GM23338 (cell line): ENCODE results near the gene REG4. TPM values are rescaled to one million over a fixed set of nuclear protein-coding genes. Genes with fewer than 3 reads are reported as not detected.
"Not testable (repeated sequence)": the region's sequence is repeated elsewhere in the genome, so short reads cannot be mapped to it uniquely, and the experiment has no call there.

Experiments used
- ATAC-seq: fragments of 200-7000 bp; cut with Tn5 transposase; 3 replicates; pipeline ENCODE4 v1.9.1; 2020
- DNase-seq: peaks from one replicate; pipeline ENCODE4 v3.0.0-alpha.2; 2015; ENCODE audit warnings: low spot score
- H2AFZ ChIP-seq: fragments of 200-600 bp; sonication (generic); 2 replicates; pipeline ENCODE4 v1.8.0; 2016; ENCODE audit warnings: antibody characterized with exemption, mild to moderate bottlenecking, moderate library complexity
- H3F3A ChIP-seq: fragments of 200-600 bp; sonication (generic); replicated peaks from 2 replicates; pipeline ENCODE4 v1.8.0; 2017; ENCODE audit warnings: antibody characterized with exemption, mixed run types, low read depth
- H3K27ac ChIP-seq: fragments of 200-600 bp; sonication (generic); 2 replicates; pipeline ENCODE4 v1.6.1; 2016; ENCODE audit warnings: low read depth
- H3K27me3 ChIP-seq: fragments of 200-600 bp; sonication (generic); 2 replicates; pipeline ENCODE4 v1.8.0; 2016; ENCODE audit warnings: mild to moderate bottlenecking, mixed run types, moderate library complexity; ENCODE audit not compliant: insufficient read depth
- H3K36me3 ChIP-seq: fragments of 200-600 bp; sonication (generic); 2 replicates; pipeline ENCODE4 v1.8.0; 2016; ENCODE audit warnings: mild to moderate bottlenecking; ENCODE audit not compliant: insufficient read depth
- H3K4me1 ChIP-seq: fragments of 200-600 bp; sonication (generic); 2 replicates; pipeline ENCODE4 v1.8.0; 2016; ENCODE audit warnings: mild to moderate bottlenecking, moderate library complexity; ENCODE audit not compliant: insufficient read depth
- H3K4me2 ChIP-seq: fragments of 200-600 bp; sonication (generic); 2 replicates; pipeline ENCODE4 v1.7.1; 2017; ENCODE audit warnings: mixed run types
- H3K4me3 ChIP-seq: fragments of 200-600 bp; sonication (generic); 2 replicates; pipeline ENCODE4 v1.6.1; 2016; ENCODE audit warnings: mixed run types
- H3K79me2 ChIP-seq: fragments of 200-600 bp; sonication (generic); replicated peaks from 2 replicates; pipeline ENCODE4 v1.8.0; 2017; ENCODE audit warnings: mild to moderate bottlenecking; ENCODE audit not compliant: insufficient read depth
- H3K9me2 ChIP-seq: fragments of 200-600 bp; sonication (generic); 2 replicates; pipeline ENCODE4 v1.8.0; 2017; ENCODE audit not compliant: insufficient read depth
- H4K20me1 ChIP-seq: fragments of 200-600 bp; sonication (generic); replicated peaks from 2 replicates; pipeline ENCODE4 v1.8.0; 2017; ENCODE audit warnings: mild to moderate bottlenecking; ENCODE audit not compliant: insufficient read depth
- H3K27ac Mint-ChIP-seq: 2 replicates; pipeline ENCODE4 v1.8.0; 2020; ENCODE audit warnings: inconsistent platforms, mild to moderate bottlenecking, moderate library complexity, mixed read lengths
- H3K27me3 Mint-ChIP-seq: 3 replicates; pipeline ENCODE4 v1.8.0; 2022; ENCODE audit warnings: low read depth, mild to moderate bottlenecking, moderate library complexity, mixed read lengths, inconsistent platforms; ENCODE audit not compliant: insufficient read depth, poor library complexity
- H3K36me3 Mint-ChIP-seq: 3 replicates; pipeline ENCODE4 v1.8.0; 2021; ENCODE audit warnings: low read depth, mild to moderate bottlenecking, inconsistent platforms, moderate library complexity, mixed read lengths
- H3K4me1 Mint-ChIP-seq: 3 replicates; pipeline ENCODE4 v1.8.0; 2020; ENCODE audit warnings: mild to moderate bottlenecking, inconsistent platforms, mixed read lengths
- H3K4me3 Mint-ChIP-seq: 3 replicates; pipeline ENCODE4 v1.8.0; 2021; ENCODE audit warnings: moderate library complexity, mild to moderate bottlenecking, inconsistent platforms, mixed read lengths
- H3K9me3 Mint-ChIP-seq: 3 replicates; pipeline ENCODE4 v1.8.0; 2020; ENCODE audit warnings: moderate library complexity, mild to moderate bottlenecking, inconsistent platforms, mixed read lengths
- CREB1 ChIP-seq: fragments of 250-450 bp; sonication (Bioruptor Pico); IDR thresholded peaks from 2 replicates; pipeline ENCODE4 v1.5.0; 2020; ENCODE audit warnings: low read depth, mild to moderate bottlenecking, moderate library complexity
- JUNB ChIP-seq: IDR thresholded peaks from one replicate; pipeline ENCODE4 v1.6.1; 2016; ENCODE audit warnings: antibody characterized with exemption; ENCODE audit not compliant: unreplicated experiment
- NANOG ChIP-seq: IDR thresholded peaks from 2 replicates; pipeline ENCODE4 v1.6.1; 2016; ENCODE audit warnings: antibody characterized with exemption, borderline replicate concordance
- STAT1 ChIP-seq: IDR thresholded peaks from one replicate; pipeline ENCODE4 v1.6.1; 2016; ENCODE audit warnings: antibody characterized with exemption; ENCODE audit not compliant: unreplicated experiment
- ZNF331 ChIP-seq: fragments of 250-450 bp; sonication (Bioruptor Pico); IDR thresholded peaks from 2 replicates; pipeline ENCODE4 v1.5.0; 2020; ENCODE audit warnings: low read depth, mild to moderate bottlenecking, moderate library complexity
- polyA plus RNA-seq: library from polyadenylated mRNA; unstranded; fragments of >200 nt; fragmentation: Nextera tagmentation; extraction: Ambion mirVana; gene quantifications from 2 replicates; pipeline ENCODE4 v1.2.1, GENCODE V29; 2016
- total RNA-seq: library from RNA; depleted of rRNA; stranded (reverse); fragments of >200 nt; shearing (Covaris generic); gene quantifications from 2 replicates; pipeline ENCODE4 v1.2.3, GENCODE V29; 2014
- TF ChIP-seq, protein P1 (sequence below): IDR thresholded peaks from 2 replicates; pipeline ENCODE4 v1.6.1; 2016; ENCODE audit warnings: antibody characterized with exemption
- TF ChIP-seq, protein P2 (sequence below): IDR thresholded peaks from one replicate; pipeline ENCODE4 v1.6.1; 2018; ENCODE audit warnings: antibody characterized with exemption; ENCODE audit not compliant: unreplicated experiment

The REG4 gene
- total and polyA plus RNA-seq, 2 experiments from 2014 or later: not detected

DNA sequence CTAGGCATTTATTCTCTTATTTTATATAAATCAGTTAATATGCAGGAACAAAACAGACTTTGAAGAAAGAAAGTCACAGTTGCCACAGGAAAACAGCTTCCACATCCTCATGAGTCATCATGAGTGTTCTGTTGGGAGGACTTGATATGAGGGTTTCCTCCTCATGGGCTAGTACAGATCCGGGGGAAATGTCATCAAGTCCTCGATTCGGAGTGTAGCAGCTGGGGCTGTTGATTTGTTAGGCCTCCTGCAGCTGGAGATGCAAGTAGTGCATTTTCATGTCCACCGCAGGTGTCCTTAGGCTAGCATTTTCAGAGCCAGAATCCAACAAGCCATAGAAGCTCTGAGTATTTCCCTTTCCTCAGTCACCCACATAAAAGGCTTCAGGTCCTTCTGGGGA is 48.4 kb upstream of the REG4 start:
- no peaks in the 10 kb centered on the region for H3F3A ChIP-seq
- no peak overlapping the region for H2AFZ ChIP-seq
- Mint-ChIP-seq H3K36me3 (no peaks in the 10 kb centered on the region), H3K27ac (no peak overlapping the region), H3K4me1 (no peaks in the 10 kb centered on the region), H3K4me3 (no peak overlapping the region), H3K9me3 (no peaks in the 10 kb centered on the region), H3K27me3 (no peaks in the 10 kb centered on the region)
- no peak overlapping the region for H3K4me2 ChIP-seq
- DNase-seq (no peak), ATAC-seq (no peak)
- no peak overlapping the region for H3K27ac ChIP-seq
- no peaks in the 10 kb centered on the region for H3K79me2 ChIP-seq
- H4K20me1 ChIP-seq: no peaks in the 10 kb centered on the region
- no peaks in the 10 kb centered on the region for H3K9me2 ChIP-seq
- H3K27me3 ChIP-seq: no peaks in the 10 kb centered on the region
- no peaks in the 10 kb centered on the region for H3K4me1 ChIP-seq
- no peaks in the 10 kb centered on the region for H3K36me3 ChIP-seq
- no peak overlapping the region for H3K4me3 ChIP-seq
- no peak for TF ChIP-seq ZNF331

DNA sequence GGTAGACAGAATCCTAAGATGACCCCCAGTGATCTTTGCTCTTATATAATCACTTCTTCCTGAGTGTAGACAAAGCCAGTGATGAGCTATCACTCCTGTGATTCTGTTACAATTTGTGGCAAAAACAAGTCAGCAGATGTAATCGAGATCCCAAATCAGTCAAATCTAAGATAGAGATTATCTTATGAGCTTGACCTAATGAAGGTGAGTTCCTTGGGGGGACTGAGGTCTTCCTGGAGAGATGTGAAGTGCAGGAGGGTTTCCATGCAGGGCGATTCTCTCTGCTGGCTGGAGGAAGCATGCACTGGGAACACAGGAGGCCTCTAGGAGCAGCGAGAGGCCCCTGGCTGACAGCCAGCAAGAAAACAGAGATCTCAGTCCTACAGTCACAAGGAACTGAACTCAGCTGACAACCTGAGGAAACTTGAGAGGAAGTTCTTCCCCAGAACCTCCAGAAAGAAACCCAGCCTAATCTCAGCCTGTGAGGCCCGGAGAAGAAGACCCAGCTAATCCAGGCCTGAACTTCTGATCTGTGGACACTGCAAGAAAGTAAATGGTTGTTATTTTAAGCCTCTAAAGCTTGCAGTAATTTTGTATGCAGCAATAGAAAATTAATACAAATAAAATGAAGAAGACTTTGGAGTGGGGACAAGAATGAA is 47.4 kb upstream of the REG4 start:
- not testable (repeated sequence) for H3K4me1 Mint-ChIP-seq, H3K4me3 ChIP-seq, H3K27me3 Mint-ChIP-seq, H4K20me1 ChIP-seq, H3K27ac ChIP-seq, H3K27ac Mint-ChIP-seq, H2AFZ ChIP-seq, H3K9me3 Mint-ChIP-seq, ATAC-seq, H3F3A ChIP-seq, H3K4me2 ChIP-seq, H3K9me2 ChIP-seq, H3K4me3 Mint-ChIP-seq, H3K27me3 ChIP-seq, H3K79me2 ChIP-seq, H3K36me3 Mint-ChIP-seq, H3K36me3 ChIP-seq, H3K4me1 ChIP-seq, DNase-seq

DNA sequence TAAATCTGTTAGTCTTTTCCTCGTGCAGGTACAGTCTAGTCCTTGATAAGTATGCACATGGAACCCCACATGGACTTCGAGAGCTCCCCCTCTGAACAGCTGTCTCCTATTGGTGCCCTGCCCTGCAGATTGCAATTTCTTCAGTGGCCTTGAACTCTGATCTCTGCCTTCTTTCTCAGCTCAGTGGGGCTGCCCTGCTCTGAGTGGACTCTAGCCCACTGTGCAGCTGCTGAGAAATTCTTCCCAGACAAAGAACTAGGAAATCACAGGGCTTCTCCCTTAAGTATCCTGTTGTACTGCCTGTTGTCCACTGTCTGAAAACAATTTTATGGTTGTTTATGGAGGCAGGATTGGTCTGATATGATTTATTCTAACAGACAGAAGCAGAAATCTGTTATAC is 46.9 kb upstream of the REG4 start:
- ATAC-seq (no peak), DNase-seq (no peak)
- no peak overlapping the region for H3K27ac Mint-ChIP-seq
- H3K27ac ChIP-seq: no peak overlapping the region
- no peaks in the 10 kb centered on the region for H3K9me2 ChIP-seq
- no peaks in the 10 kb centered on the region for H3K36me3 ChIP-seq
- H3K79me2 ChIP-seq: no peaks in the 10 kb centered on the region
- no peak overlapping the region for H3K4me3 ChIP-seq
- H3K27me3 ChIP-seq: no peaks in the 10 kb centered on the region
- H3K4me1 ChIP-seq: no peaks in the 10 kb centered on the region
- no peaks in the 10 kb centered on the region for H3K4me1 Mint-ChIP-seq
- H3K4me2 ChIP-seq: no peak overlapping the region
- no peaks in the 10 kb centered on the region for H3F3A ChIP-seq
- H3K27me3 Mint-ChIP-seq: no peaks in the 10 kb centered on the region
- no peaks in the 10 kb centered on the region for H3K36me3 Mint-ChIP-seq
- no peaks in the 10 kb centered on the region for H3K9me3 Mint-ChIP-seq
- H2AFZ ChIP-seq: no peak overlapping the region
- H3K4me3 Mint-ChIP-seq: no peak overlapping the region
- no peaks in the 10 kb centered on the region for H4K20me1 ChIP-seq
- TF ChIP-seq CREB1 (CRISPR knock-in tag): no peak
- no peak for TF ChIP-seq NANOG
- TF ChIP-seq ZNF331: no peak
- TF ChIP-seq, protein P1, sequence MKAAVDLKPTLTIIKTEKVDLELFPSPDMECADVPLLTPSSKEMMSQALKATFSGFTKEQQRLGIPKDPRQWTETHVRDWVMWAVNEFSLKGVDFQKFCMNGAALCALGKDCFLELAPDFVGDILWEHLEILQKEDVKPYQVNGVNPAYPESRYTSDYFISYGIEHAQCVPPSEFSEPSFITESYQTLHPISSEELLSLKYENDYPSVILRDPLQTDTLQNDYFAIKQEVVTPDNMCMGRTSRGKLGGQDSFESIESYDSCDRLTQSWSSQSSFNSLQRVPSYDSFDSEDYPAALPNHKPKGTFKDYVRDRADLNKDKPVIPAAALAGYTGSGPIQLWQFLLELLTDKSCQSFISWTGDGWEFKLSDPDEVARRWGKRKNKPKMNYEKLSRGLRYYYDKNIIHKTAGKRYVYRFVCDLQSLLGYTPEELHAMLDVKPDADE: no peak
- no peak for TF ChIP-seq JUNB
- TF ChIP-seq STAT1: no peak
- TF ChIP-seq, protein P2, sequence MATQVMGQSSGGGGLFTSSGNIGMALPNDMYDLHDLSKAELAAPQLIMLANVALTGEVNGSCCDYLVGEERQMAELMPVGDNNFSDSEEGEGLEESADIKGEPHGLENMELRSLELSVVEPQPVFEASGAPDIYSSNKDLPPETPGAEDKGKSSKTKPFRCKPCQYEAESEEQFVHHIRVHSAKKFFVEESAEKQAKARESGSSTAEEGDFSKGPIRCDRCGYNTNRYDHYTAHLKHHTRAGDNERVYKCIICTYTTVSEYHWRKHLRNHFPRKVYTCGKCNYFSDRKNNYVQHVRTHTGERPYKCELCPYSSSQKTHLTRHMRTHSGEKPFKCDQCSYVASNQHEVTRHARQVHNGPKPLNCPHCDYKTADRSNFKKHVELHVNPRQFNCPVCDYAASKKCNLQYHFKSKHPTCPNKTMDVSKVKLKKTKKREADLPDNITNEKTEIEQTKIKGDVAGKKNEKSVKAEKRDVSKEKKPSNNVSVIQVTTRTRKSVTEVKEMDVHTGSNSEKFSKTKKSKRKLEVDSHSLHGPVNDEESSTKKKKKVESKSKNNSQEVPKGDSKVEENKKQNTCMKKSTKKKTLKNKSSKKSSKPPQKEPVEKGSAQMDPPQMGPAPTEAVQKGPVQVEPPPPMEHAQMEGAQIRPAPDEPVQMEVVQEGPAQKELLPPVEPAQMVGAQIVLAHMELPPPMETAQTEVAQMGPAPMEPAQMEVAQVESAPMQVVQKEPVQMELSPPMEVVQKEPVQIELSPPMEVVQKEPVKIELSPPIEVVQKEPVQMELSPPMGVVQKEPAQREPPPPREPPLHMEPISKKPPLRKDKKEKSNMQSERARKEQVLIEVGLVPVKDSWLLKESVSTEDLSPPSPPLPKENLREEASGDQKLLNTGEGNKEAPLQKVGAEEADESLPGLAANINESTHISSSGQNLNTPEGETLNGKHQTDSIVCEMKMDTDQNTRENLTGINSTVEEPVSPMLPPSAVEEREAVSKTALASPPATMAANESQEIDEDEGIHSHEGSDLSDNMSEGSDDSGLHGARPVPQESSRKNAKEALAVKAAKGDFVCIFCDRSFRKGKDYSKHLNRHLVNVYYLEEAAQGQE: no peak
